Measurements from ENCODE around the gene PIAS2.
"Not testable (repeated sequence)": the region's sequence is repeated elsewhere in the genome, so short reads cannot be mapped to it uniquely, and the experiment has no call there.

Gene PIAS2

DNA sequence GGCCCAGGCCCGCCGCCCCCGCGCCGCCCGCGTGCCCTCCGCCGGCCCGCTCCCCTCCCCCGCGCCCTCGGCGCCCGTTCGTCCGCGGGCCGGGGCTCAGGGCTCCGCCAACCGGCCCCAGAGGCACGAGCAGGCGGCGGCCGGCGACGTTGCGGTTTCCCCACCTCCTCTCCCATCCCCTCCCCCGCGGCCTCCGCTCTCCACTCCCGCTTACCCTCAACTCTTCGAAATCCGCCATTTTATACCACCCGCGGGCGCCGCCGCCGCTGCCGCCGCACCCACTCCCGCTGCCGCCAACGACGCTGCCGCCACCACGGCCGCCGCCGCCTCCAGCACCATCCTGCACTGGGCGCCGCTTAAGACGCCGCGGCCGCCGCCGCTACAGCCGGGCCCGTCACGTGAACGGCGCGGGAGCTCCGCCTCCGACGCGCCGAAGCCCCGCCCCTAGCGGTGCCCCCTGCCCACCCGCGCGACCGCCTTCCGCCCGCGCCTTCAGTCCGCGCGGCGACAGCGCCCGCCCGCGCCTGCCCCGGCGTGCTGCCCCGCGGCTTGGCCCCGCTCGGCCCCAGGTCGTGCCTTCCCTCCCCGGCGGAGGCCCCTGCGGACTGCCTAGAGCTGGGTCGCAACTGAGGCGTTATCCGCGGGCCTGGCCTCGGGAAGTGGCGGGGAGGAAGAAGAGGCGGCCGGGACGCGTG lies at the start of gene PIAS2, which contains the start of gene KATNAL2:
PIAS2 (minus strand) TSS at position 400 of the 695 bp plus-strand sequence; CDS start at position 238, 162 bp downstream.
KATNAL2 (plus strand) TSS at position 495 of the 695 bp plus-strand sequence. CDS start 29,271 bp downstream, outside the sequence.
- no peak for TF ChIP-seq CTCF (IDR thresholded peaks at IDR 0.05; ENCODE audit: low read depth, low read length)

DNA sequence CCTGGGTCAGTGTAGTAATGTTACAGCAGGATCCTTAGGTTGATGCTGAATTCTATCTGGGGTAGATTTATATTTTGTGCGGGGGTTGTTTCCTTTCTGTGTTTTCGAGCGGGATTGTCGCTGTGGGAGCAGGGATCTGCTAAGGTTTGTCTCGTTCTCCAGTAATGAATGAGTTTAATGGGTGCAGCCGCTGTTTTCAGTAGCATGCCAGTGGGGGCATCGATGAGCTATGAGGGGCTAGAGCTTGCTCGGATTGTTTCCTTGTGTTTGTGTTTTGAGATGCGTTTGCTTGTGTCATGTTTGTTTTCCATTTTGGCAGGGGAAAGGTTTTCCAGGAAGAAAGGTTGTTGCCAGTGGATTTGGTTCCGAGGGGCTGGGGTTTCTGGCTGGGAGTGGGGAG lies 49.0 kb upstream of the PIAS2 start:
- H3K4me3 ChIP-seq (ENCODE audit: low read depth, low read length), result not testable (repeated sequence)

More for the DNA sequence above, at the start of gene PIAS2, which contains the start of gene KATNAL2:
- peak within 1 kb of the TSS; percentile 85 for H3K4me3 ChIP-seq (ENCODE audit: low read depth, low read length)

GRCh38 chr18:46964579-46965293 lies 47.4 kb upstream of the PIAS2 start:
- not testable (repeated sequence) for H3K4me3 ChIP-seq (ENCODE audit: low read depth, low read length)

GRCh38 chr18:46963656-46964578 lies 46.6 kb upstream of the PIAS2 start:
- H3K4me3 ChIP-seq (ENCODE audit: low read depth, low read length), result not testable (repeated sequence)

GRCh38 chr18:46958209-46958608 lies 40.9 kb upstream of the PIAS2 start:
- no peak for TF ChIP-seq CTCF (IDR thresholded peaks at IDR 0.05; ENCODE audit: low read depth, low read length)
- H3K4me3 ChIP-seq (ENCODE audit: low read depth, low read length), result no peak overlapping the region

DNA sequence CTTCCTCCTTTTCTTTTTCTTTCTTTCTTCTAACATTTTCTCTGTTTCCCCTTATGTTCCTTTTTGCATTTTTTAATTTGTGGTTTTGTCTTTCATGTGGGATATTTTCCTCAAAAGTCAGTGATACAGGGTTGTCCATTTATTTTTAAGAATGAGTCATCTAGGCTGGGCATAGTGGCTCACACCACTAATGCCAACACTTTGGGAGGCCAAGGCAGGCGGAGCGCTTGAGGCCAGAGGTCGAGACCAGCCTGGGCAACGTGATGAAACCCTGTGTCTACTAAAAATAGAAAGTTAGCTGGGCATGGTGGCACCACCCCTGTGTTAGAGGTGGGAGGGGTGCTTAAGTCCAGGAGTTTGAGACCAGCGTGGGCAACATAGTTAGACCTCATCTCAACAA lies 35.9 kb upstream of the PIAS2 start:
- TF ChIP-seq CTCF (IDR thresholded peaks at IDR 0.05; ENCODE audit: low read depth, low read length), result no peak
- H3K4me3 ChIP-seq (ENCODE audit: low read depth, low read length), result no peak overlapping the region

DNA sequence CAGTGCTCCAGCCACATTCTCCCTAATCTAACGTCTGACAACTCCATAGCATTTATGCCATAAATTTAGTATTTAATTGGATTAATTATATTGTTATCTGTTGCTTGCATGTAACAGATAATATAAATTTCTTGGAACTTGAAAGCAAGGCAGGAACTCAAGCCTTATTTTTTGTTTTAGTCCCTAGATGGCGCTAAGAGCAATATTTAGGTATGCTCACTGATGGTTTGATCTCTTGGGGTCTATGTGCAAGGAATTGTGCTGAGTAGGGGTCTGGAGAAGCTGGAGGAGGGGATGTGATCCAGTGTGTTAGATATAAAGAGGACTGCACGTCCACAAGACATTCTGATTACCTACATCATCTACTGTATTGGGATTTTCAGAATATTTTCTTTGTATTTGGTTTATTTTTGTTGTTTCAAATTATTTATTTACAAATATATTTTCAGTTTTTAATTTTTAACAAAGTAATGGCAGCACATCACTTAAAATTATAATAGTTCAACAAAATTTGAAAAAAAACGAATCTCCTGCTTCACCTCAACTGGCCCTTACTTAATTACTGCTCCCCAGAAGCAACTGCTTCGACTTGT lies 32.9 kb upstream of the PIAS2 start:
- H3K4me3 ChIP-seq (ENCODE audit: low read depth, low read length), result no peak overlapping the region
- TF ChIP-seq CTCF (IDR thresholded peaks at IDR 0.05; ENCODE audit: low read depth, low read length), result peak; percentile 19; the same call in 1 of the 2 replicates

- no peak for TF ChIP-seq CTCF (IDR thresholded peaks at IDR 0.05; ENCODE audit: low read depth, low read length)
- peak overlapping the region; percentile 71 for H3K4me3 ChIP-seq (ENCODE audit: low read depth, low read length)
These were observed 29.5 kb upstream of the PIAS2 start for GRCh38 chr18:46946656-46947282.
